Measurements from ENCODE around the gene EHF. TPM values are rescaled to one million over a fixed set of nuclear protein-coding genes. Genes with fewer than 3 reads are reported as not detected.
"Not testable (repeated sequence)": the region's sequence is repeated elsewhere in the genome, so short reads cannot be mapped to it uniquely, and the experiment has no call there.

Gene EHF
- polyA plus RNA-seq, 2 donors: 115 to 121 TPM

DNA sequence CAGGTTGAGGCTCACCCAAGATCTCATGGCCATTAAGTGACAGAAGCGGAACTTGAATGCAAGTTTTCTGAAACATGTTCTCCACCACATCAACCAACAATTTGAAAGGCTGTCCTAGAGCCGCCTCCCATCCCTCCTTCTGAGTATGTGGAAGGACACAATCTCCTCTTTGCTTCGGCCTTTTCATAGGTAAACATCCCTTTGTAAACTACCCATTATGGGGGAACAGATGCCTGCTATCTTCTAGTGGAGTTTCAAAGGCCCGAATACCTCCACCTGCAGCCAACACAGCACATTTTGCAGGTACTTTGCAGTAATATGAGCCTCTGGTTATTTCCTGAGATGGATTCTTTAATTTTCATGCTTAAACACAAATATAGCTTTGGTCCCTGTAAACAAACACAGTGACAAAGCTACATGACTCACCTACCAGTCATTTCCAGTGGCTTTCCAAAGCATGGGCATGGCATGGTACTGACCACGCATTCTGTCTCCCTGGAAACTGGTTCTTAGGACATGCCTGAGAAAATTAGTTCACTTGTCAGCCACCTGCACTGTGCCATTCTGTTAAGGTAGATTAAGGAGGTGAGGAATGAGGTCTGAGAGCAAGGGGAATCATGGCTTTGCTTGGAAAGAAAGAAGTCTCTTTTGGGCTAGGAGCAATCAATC is 60.2 kb downstream of the EHF start:
- Histone ChIP-seq H3K4me1 (ENCODE audit: control insufficient read depth in 2 of 2, insufficient read depth in 2 of 2, low read length in 1 of 2) (no peaks in the 10 kb centered on the region), H3K27ac (ENCODE audit: low read depth in 2 of 2, low read length in 1 of 2) (peak overlapping the region; percentile 26 to 30), H3K9me3 (ENCODE audit: control insufficient read depth in 2 of 2, insufficient read depth in 1 of 2, low read depth in 1 of 2, low read length in 1 of 2) (no peaks in the 10 kb centered on the region), H3K4me3 (ENCODE audit: low read depth in 1 of 2, low read length in 2 of 2) (no peak overlapping the region), H3K27me3 (ENCODE audit: control insufficient read depth in 1 of 2, insufficient read depth in 2 of 2, low read length in 2 of 2) (no peaks in the 10 kb centered on the region), H3K36me3 (ENCODE audit: control insufficient read depth in 2 of 2, insufficient read depth in 2 of 2, low read length in 1 of 2) (peaks cover 0 to 3% of the 10 kb centered on the region in 2 donors)
- 78 to 80% methylated on average over 5 of the region's 5 CpGs for WGBS, 2 donors

DNA sequence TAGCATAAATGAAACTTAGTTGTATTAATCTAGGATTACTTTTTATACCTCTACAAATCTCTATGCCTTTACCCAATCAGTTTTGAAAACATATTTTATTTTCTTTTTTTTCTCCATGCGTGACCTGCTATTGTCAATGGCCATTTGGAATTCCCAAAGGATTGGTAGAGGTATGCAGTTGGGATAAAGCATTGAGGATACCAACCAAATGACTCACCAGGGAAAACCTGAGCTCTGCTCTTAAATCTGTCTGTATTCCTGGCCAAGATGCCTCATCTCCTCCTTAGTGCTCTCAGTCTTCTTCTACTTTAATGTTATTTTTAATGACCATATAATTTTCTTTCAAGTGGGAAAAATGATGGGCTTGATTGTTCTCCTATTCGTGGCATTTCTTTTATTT is 61.9 kb downstream of the EHF start:
- Histone ChIP-seq H3K9me3 (ENCODE audit: control insufficient read depth in 2 of 2, insufficient read depth in 1 of 2, low read depth in 1 of 2, low read length in 1 of 2) (no peaks in the 10 kb centered on the region), H3K36me3 (ENCODE audit: control insufficient read depth in 2 of 2, insufficient read depth in 2 of 2, low read length in 1 of 2) (peaks cover 0 to 3% of the 10 kb centered on the region in 2 donors), H3K4me3 (ENCODE audit: low read depth in 1 of 2, low read length in 2 of 2) (no peak overlapping the region), H3K27me3 (ENCODE audit: control insufficient read depth in 1 of 2, insufficient read depth in 2 of 2, low read length in 2 of 2) (no peaks in the 10 kb centered on the region), H3K4me1 (ENCODE audit: control insufficient read depth in 2 of 2, insufficient read depth in 2 of 2, low read length in 1 of 2) (no peaks in the 10 kb centered on the region), H3K27ac (ENCODE audit: low read depth in 2 of 2, low read length in 1 of 2) (no peak overlapping the region)
- 61 to 76% methylated on average over 2 of the region's 2 CpGs for WGBS, 2 donors

DNA sequence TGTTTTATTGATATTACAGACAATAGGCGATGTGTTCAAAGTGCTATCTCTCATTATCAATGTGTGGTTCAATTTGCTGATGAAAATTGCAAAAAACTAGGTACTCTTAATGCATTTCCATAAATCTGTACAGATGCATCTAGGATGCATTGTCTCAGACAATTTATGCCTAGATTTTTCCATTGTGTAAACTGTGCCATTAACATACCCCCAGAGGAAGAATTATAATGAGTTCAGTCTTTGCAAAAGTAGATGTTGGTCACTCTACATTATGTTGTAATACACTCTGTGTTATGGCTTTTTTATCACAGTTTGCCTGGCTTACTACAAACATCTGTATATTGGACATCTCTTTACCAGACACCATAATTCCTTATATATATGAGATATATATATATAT is 62.5 kb downstream of the EHF start:
- peaks cover 0 to 3% of the 10 kb centered on the region in 2 donors for H3K36me3 ChIP-seq (ENCODE audit: control insufficient read depth in 2 of 2, insufficient read depth in 2 of 2, low read length in 1 of 2)
- 95 to 97% methylated on average over 1 of the region's 1 CpG for WGBS, 2 donors
- H3K27me3 ChIP-seq (ENCODE audit: control insufficient read depth in 1 of 2, insufficient read depth in 2 of 2, low read length in 2 of 2): no peaks in the 10 kb centered on the region
- H3K4me1 ChIP-seq (ENCODE audit: control insufficient read depth in 2 of 2, insufficient read depth in 2 of 2, low read length in 1 of 2): no peaks in the 10 kb centered on the region
- H3K9me3 ChIP-seq (ENCODE audit: control insufficient read depth in 2 of 2, insufficient read depth in 1 of 2, low read depth in 1 of 2, low read length in 1 of 2): no peaks in the 10 kb centered on the region
- no peak overlapping the region for H3K4me3 ChIP-seq (ENCODE audit: low read depth in 1 of 2, low read length in 2 of 2)
- H3K27ac ChIP-seq (ENCODE audit: low read depth in 2 of 2, low read length in 1 of 2): no peak overlapping the region

DNA sequence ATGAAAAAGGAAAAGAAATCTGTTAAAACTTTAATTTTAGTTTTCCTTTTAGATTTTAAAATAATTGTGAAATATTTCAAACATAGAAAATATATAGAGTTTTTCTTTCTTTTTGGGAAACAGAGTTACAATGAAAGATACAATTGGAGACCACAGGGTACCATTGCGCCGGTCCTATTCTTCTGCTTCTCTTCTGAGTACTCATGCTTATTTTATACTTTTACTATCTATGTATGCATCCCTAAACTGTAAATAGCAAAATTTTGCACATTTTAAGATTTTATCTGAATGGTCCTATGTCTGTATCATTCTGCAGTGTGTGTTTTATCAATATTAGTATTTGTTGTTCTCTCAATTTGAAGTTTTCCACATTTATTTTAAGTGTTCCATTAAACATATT is 65.0 kb downstream of the EHF start:
- peaks cover 0 to 3% of the 10 kb centered on the region in 2 donors for H3K36me3 ChIP-seq (ENCODE audit: control insufficient read depth in 2 of 2, insufficient read depth in 2 of 2, low read length in 1 of 2)
- no peak overlapping the region for H3K27ac ChIP-seq (ENCODE audit: low read depth in 2 of 2, low read length in 1 of 2)
- WGBS, 2 donors: 97% methylated on average over 2 of the region's 2 CpGs
- H3K4me1 ChIP-seq (ENCODE audit: control insufficient read depth in 2 of 2, insufficient read depth in 2 of 2, low read length in 1 of 2): no peaks in the 10 kb centered on the region
- no peak overlapping the region for H3K4me3 ChIP-seq (ENCODE audit: low read depth in 1 of 2, low read length in 2 of 2)
- H3K9me3 ChIP-seq (ENCODE audit: control insufficient read depth in 2 of 2, insufficient read depth in 1 of 2, low read depth in 1 of 2, low read length in 1 of 2): no peaks in the 10 kb centered on the region
- H3K27me3 ChIP-seq (ENCODE audit: control insufficient read depth in 1 of 2, insufficient read depth in 2 of 2, low read length in 2 of 2): no peaks in the 10 kb centered on the region

- not testable (repeated sequence) for H3K36me3 ChIP-seq (ENCODE audit: control insufficient read depth in 2 of 2, insufficient read depth in 2 of 2, low read length in 1 of 2); H3K4me1 ChIP-seq (ENCODE audit: control insufficient read depth in 2 of 2, insufficient read depth in 2 of 2, low read length in 1 of 2); H3K9me3 ChIP-seq (ENCODE audit: control insufficient read depth in 2 of 2, insufficient read depth in 1 of 2, low read depth in 1 of 2, low read length in 1 of 2); H3K27me3 ChIP-seq (ENCODE audit: control insufficient read depth in 1 of 2, insufficient read depth in 2 of 2, low read length in 2 of 2); H3K4me3 ChIP-seq (ENCODE audit: low read depth in 1 of 2, low read length in 2 of 2); H3K27ac ChIP-seq (ENCODE audit: low read depth in 2 of 2, low read length in 1 of 2)
- 83 to 89% methylated on average over 19 to 23 of the region's 26 CpGs for WGBS, 2 donors
These were observed 71.4 kb downstream of the EHF start for GRCh38 chr11:34692299-34692698.

DNA sequence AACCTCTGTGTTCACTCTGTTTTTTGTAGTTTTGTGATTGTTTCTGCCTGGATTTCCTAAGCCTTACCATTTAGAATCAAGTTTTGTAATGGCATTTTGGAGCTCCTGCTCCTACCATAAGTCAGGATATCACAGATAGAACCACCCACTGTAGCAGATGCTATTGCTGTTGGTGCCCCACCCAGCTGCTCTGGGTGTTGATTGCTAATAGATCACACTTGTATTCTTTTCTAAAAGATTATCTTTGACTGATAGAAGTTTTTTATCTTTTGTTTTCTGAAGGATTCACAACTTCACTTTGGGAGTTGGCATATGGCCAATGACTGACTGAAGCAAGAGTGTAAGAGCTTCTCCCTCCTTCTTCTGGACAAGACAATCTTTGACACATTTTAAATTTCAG is 76.0 kb downstream of the EHF start:
- H3K27ac ChIP-seq (ENCODE audit: low read depth in 2 of 2, low read length in 1 of 2): no peak overlapping the region
- peaks cover 0 to 3% of the 10 kb centered on the region in 2 donors for H3K36me3 ChIP-seq (ENCODE audit: control insufficient read depth in 2 of 2, insufficient read depth in 2 of 2, low read length in 1 of 2)
- H3K9me3 ChIP-seq (ENCODE audit: control insufficient read depth in 2 of 2, insufficient read depth in 1 of 2, low read depth in 1 of 2, low read length in 1 of 2): peaks cover 0 to 4% of the 10 kb centered on the region in 2 donors

GRCh38 chr11:34706709-34707461 is 86.0 kb downstream of the EHF start:
- H3K4me3 ChIP-seq (ENCODE audit: low read depth in 1 of 2, low read length in 2 of 2): no peak overlapping the region
- H3K27me3 ChIP-seq (ENCODE audit: control insufficient read depth in 1 of 2, insufficient read depth in 2 of 2, low read length in 2 of 2): no peaks in the 10 kb centered on the region
- H3K9me3 ChIP-seq (ENCODE audit: control insufficient read depth in 2 of 2, insufficient read depth in 1 of 2, low read depth in 1 of 2, low read length in 1 of 2): peaks cover 0 to 6% of the 10 kb centered on the region in 2 donors
- H3K4me1 ChIP-seq (ENCODE audit: control insufficient read depth in 2 of 2, insufficient read depth in 2 of 2, low read length in 1 of 2): peaks cover 0 to 2% of the 10 kb centered on the region in 2 donors
- peak overlapping the region; percentile 92 to 93 for H3K27ac ChIP-seq (ENCODE audit: low read depth in 2 of 2, low read length in 1 of 2)
- WGBS, 2 donors: 19 to 59% methylated on average over 2 of the region's 2 CpGs
- peaks cover 0 to 2% of the 10 kb centered on the region in 2 donors for H3K36me3 ChIP-seq (ENCODE audit: control insufficient read depth in 2 of 2, insufficient read depth in 2 of 2, low read length in 1 of 2)

More for the DNA sequence above, 76.0 kb downstream of the EHF start:
- no peaks in the 10 kb centered on the region for H3K27me3 ChIP-seq (ENCODE audit: control insufficient read depth in 1 of 2, insufficient read depth in 2 of 2, low read length in 2 of 2)
- no peak overlapping the region for H3K4me3 ChIP-seq (ENCODE audit: low read depth in 1 of 2, low read length in 2 of 2)
- peaks cover 0 to 3% of the 10 kb centered on the region in 2 donors for H3K4me1 ChIP-seq (ENCODE audit: control insufficient read depth in 2 of 2, insufficient read depth in 2 of 2, low read length in 1 of 2)

DNA sequence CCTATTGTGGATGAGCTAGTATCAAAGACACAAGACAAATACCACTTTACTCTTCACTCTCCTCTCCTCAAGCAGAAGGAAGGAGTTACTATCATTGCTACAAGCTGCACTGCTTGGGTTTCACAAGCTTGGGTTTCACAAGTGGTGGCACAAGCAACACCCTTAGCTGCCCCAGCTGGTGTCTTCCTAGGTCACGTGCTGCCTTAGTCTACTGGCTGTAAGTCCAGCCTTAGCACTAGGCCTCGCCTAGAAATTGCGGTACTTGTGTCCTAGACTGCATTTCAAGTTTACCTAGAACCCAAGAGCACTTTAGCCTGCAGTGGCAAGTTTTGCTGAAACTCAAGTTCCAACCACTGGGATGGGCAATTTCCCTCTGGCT is 86.6 kb downstream of the EHF start:
- H3K9me3 ChIP-seq (ENCODE audit: control insufficient read depth in 2 of 2, insufficient read depth in 1 of 2, low read depth in 1 of 2, low read length in 1 of 2): peaks cover 0 to under 1% of the 10 kb centered on the region in 2 donors
- no peaks in the 10 kb centered on the region for H3K27me3 ChIP-seq (ENCODE audit: control insufficient read depth in 1 of 2, insufficient read depth in 2 of 2, low read length in 2 of 2)
- H3K4me3 ChIP-seq (ENCODE audit: low read depth in 1 of 2, low read length in 2 of 2): no peak overlapping the region
- H3K4me1 ChIP-seq (ENCODE audit: control insufficient read depth in 2 of 2, insufficient read depth in 2 of 2, low read length in 1 of 2): peaks cover 0 to 2% of the 10 kb centered on the region in 2 donors
- 43 to 62% methylated on average over 3 of the region's 3 CpGs for WGBS, 2 donors
- no peaks in the 10 kb centered on the region for H3K36me3 ChIP-seq (ENCODE audit: control insufficient read depth in 2 of 2, insufficient read depth in 2 of 2, low read length in 1 of 2)
- peak overlapping the region; percentile 72 to 92 for H3K27ac ChIP-seq (ENCODE audit: low read depth in 2 of 2, low read length in 1 of 2)

Measured in esophagus (tissue), 2 donors.